Measurements from ENCODE around the gene LRRN3.

DNA sequence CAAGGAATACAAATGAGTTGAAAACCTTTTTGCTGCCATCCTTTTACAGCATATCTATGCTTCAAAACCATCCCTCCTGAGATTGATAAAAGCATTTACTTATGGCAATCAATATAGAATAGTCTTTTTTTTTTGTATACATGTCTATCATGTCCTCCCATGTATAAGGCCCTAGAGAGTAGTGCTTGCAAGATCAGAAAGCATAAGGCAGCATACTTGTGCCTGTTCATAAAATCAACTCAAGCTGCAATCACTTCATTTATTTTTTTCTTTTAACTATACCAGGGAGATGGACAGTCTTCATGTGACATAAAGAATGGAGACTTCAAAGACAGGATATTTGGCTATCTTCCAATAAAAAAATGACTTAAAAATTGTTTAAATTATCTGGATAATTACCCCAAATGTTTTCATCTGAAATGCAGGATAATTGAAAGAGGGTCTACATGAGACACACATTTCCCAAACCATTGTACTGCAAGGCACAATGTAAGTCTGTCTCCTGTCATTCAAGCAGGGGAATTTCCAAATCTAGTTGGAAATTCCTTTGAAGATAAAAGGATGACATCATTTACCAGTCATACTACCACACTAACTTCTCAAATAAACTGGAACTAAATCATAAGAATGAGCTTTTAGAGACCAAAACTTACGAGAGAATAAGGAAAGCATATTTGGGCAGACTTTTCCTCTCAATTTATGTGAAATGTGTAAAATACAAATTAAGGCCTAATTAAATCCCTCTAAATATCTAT is 22.5 kb downstream of the LRRN3 start:
- TF ChIP-seq, protein P1, sequence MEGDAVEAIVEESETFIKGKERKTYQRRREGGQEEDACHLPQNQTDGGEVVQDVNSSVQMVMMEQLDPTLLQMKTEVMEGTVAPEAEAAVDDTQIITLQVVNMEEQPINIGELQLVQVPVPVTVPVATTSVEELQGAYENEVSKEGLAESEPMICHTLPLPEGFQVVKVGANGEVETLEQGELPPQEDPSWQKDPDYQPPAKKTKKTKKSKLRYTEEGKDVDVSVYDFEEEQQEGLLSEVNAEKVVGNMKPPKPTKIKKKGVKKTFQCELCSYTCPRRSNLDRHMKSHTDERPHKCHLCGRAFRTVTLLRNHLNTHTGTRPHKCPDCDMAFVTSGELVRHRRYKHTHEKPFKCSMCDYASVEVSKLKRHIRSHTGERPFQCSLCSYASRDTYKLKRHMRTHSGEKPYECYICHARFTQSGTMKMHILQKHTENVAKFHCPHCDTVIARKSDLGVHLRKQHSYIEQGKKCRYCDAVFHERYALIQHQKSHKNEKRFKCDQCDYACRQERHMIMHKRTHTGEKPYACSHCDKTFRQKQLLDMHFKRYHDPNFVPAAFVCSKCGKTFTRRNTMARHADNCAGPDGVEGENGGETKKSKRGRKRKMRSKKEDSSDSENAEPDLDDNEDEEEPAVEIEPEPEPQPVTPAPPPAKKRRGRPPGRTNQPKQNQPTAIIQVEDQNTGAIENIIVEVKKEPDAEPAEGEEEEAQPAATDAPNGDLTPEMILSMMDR (IDR thresholded peaks at IDR 0.05; ENCODE audit: borderline replicate concordance, extremely low read depth, low read length, poor library complexity, severe bottlenecking): no peak
- TF ChIP-seq EZH2 (IDR thresholded peaks at IDR 0.05; ENCODE audit: borderline replicate concordance, low read depth, low read length, severe bottlenecking): no peak
